Epithelial cell of esophagus (primary cell): Measurements from ENCODE around the gene GOLGA1.

Experiments used
- DNase-seq: peaks from one replicate; pipeline ENCODE4 v3.0.0; 2010; ENCODE audit warnings: low read depth
- H3K4me3 ChIP-seq: 2 replicates; pipeline ENCODE4 v1.5.1; 2011; ENCODE audit warnings: mild to moderate bottlenecking, low read length, control low read depth
- CTCF ChIP-seq: IDR thresholded peaks from 2 replicates; pipeline ENCODE4 v1.5.1; 2011; ENCODE audit warnings: low read depth, mild to moderate bottlenecking, low read length, control low read depth, inconsistent platforms; ENCODE audit not compliant: insufficient read depth; ENCODE audit errors: missing control alignments

GOLGA1 gene

GRCh38 chr9:124884376-124884775, 56.5 kb downstream of the GOLGA1 start:
- TF ChIP-seq CTCF, result no peak
- H3K4me3 ChIP-seq, result no peak overlapping the region
- no peak for DNase-seq

- no peak overlapping the region for H3K4me3 ChIP-seq
These were observed 58.7 kb downstream of the GOLGA1 start for GRCh38 chr9:124882231-124882630.

GRCh38 chr9:124881138-124881743, 59.6 kb downstream of the GOLGA1 start:
- DNase-seq, result no peak
- no peak for TF ChIP-seq CTCF
- no peak overlapping the region for H3K4me3 ChIP-seq

More at GRCh38 chr9:124882231-124882630, 58.7 kb downstream of the GOLGA1 start:
- TF ChIP-seq CTCF, result no peak
- DNase-seq, result no peak

- H3K4me3 ChIP-seq, result no peak overlapping the region
- DNase-seq, result no peak
- no peak for TF ChIP-seq CTCF
These were observed 60.4 kb downstream of the GOLGA1 start for GRCh38 chr9:124880501-124880900.

- no peak for DNase-seq
- no peak for TF ChIP-seq CTCF
- no peak overlapping the region for H3K4me3 ChIP-seq
These were observed 61.7 kb downstream of the GOLGA1 start for GRCh38 chr9:124879226-124879625.

GRCh38 chr9:124878518-124878917, 62.4 kb downstream of the GOLGA1 start:
- no peak overlapping the region for H3K4me3 ChIP-seq
- no peak for TF ChIP-seq CTCF
- DNase-seq, result no peak

GRCh38 chr9:124878021-124878420, 62.9 kb downstream of the GOLGA1 start:
- no peak overlapping the region for H3K4me3 ChIP-seq
- no peak for DNase-seq
- no peak for TF ChIP-seq CTCF
